Stimulated activated CD4-positive, alpha-beta T cell treated with anti-CD3 and anti-CD28 coated beads, Interleukin-2, amount 100 ng/mL, for 24 hours (primary cell): Measurements from ENCODE around the gene IQCH.

Source experiments
- DNase-seq, 2 donors: peaks; one replicate each; pipeline ENCODE4 v3.0.0-alpha.2; 2020

The IQCH gene

DNA sequence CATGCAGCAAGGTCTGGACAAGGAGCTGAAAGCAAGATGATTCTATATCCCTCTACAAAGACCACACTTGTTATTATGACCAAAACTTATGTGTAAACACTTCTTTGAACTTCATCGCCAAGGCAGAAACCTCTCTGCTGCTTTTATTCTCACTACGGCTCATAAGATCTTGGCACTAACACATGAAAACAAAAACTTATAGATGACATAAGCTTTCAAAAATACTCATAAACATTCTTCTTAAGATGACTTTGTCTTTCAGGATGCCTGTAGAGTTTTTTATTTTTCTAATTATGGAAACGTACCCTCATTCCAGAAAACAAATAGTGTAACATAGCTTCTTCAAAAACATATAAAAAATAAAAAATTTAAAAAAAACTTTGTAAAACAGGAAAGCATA lies 253.8 kb downstream of the IQCH start:
- DNase-seq: no peak

GRCh38 chr15:67509918-67510317 lies 255.3 kb downstream of the IQCH start:
- DNase-seq: no peak

DNA sequence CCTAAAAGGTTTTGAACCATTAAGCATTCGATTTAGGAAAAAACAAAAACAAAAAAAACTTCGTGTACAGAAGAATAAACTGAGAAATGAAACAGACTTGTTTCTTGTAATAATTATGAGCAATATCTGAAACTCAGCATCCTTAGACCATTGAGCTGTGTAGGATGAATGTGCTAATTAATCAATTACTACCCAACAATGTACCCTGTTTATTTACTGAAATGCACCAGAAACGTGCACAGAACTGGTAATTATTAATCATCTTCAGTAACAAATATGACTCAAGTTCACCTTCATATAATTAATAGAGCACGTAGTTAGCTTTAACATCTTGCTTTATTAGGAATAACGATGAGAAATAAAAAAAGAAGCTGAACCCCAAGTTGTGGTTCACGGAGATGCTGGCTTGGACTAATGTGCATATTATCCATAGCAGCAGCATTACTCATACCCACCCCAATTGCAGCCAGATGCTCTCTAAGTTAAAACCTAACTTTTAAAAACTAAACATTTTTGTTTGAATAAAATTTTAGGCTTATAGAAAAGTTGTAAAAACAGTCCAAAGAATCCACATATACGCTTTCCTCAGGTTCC lies 256.1 kb downstream of the IQCH start:
- DNase-seq: no peak

GRCh38 chr15:67511606-67512005 lies 257.0 kb downstream of the IQCH start:
- DNase-seq: no peak

- DNase-seq: no peak
Measured at GRCh38 chr15:67512140-67512539, 257.6 kb downstream of the IQCH start.

DNA sequence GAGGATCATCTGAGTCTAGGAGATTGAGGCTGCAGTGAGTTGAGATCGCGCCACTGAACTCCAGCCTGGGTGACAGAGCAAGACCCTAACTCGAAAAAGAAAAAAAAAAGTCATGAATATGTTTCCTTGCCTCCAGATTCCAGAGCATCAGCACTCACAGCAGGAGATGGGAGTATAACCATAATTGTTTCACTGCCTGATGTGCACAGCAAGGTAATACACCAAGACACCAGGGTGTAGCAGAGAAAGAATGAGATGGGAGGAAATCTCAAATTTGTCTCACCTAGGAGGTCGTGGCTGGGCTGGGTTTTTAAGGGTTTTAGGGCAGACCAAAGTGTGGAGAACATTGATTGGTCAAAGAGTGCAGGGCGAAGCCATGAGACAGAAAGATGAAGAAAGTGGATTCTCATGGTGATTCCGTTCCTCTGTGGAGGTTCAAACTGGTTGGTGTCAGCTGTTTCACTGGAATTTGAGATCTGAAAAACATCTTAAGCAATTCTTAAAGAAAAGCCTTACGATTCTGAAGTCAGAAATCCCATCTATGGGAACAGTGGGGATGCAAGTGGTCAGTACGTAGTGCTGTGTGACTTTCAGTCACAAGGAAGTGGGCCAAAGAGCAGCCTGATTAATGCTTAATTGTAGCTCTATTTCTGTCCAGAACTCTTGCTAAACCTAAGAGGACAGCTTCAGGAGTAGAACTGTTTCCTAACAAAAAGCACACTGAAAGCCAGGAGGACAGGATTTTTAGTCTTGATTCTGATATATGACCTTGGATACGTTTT lies 258.5 kb downstream of the IQCH start:
- no peak for DNase-seq

DNA sequence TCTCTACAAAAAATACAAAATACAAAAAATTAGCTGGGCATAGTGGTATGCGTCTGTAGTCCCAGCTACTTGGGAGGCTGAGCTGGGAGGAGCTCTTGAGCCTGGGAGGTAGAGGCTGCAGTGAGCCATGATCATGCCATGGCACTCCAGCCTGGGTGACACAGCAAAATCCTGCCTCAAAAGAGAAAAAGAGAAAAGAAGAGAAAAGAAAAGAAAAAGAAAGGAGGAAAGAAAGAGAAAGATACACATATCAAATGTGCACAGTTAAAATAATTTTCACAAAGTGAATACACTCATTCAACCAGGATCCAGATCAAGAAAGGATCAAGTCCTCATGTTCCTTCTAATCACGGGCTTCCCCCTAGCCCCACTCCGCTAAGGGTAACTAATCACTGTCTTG lies 260.5 kb downstream of the IQCH start:
- no peak for DNase-seq

DNA sequence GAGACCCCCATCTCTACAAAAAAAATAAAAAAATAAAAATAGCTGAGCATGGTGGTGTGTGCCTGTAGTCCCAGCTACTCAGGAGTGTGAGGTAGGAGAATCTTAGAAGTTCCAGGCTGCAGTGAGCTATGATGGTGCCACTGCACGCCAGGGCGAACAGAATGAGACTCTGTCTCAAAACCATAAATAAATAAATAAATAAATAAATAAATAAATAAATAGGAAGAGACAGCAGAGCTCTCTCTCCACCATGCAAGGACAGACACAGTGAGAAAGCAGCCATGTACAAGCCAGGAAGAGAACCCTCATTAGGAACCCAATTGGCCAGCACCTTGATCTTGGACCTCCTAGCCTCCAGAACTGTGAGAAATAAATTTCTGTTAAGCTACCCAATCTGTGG lies 261.0 kb downstream of the IQCH start:
- DNase-seq: no peak

- no peak for DNase-seq
Measured at GRCh38 chr15:67520321-67521028, 265.9 kb downstream of the IQCH start.

DNA sequence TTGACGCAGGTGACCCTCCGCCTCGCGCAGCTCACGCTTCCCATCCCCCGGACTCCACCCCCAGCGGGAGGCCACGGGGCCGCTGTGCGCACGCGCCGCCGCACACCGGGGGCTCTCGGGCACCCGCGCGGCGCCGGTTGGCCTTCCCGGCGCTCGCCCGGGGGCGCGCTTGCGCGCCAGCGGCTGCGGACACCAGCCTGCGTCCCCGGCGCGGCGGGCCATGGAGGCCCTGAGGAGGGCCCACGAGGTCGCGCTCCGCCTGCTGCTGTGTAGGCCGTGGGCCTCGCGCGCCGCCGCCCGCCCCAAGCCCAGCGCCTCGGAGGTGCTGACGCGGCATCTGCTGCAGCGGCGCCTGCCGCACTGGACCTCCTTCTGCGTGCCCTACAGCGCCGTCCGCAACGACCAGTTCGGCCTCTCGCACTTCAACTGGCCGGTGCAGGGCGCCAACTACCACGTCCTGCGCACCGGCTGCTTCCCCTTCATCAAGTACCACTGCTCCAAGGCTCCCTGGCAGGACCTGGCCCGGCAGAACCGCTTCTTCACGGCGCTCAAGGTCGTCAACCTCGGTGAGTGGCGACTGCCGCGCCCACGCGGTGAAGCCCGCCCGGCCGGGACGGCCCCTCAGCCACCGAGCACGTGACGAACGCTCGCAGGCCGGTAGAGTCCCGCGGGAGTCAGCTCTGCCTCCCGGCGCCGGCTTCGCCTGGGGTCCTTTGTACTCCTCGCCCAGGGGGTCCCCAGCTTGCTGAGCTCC lies 266.6 kb downstream of the IQCH start, which contains the start of gene C15orf61:
TSS of gene C15orf61 (plus strand) at position 103 of the 754 bp plus-strand sequence. CDS start at position 221, 118 bp downstream.
- peak; percentile 85 to 87 for DNase-seq

GRCh38 chr15:67521783-67522568 lies 267.4 kb downstream of the IQCH start:
- no peak for DNase-seq

GRCh38 chr15:67523330-67523729 lies 268.7 kb downstream of the IQCH start:
- no peak for DNase-seq

DNA sequence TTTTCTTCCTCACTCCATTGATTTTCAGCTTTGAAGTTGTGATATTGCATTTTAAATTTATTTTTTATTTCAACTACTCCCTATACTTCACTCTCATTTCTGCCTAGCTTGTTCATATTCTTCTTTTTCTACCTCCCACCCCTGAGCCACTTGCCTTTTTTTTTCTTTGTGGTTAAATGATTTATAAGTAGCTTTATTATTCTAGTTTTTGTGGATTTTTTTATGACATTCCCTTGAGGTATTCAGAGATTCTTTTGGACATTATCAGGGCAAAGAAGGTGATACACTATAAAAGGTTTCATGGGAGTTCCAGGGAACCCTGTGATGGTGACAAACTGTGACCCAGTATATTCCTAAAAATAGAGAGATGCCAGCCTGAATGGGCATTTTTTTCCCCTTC lies 269.6 kb downstream of the IQCH start:
- DNase-seq: no peak

DNA sequence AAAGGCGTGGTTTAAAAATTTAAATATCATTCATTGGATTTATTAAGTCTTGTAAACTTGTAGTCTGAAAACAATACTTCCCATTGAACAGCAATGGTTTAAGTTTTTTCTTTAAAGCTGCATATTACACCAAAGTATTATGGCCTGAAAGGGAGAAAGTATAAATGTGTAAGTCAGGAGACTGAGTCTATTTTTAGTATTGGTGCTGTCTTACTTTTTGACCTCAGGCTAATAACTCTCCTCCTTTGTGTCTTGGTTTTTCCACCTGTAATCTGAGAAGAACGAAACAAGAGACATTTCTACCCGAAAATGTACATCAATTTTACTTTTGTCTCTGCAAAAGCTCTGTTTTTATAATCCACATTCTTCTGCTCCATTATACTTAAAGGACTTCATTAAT lies 273.9 kb downstream of the IQCH start:
- DNase-seq: no peak

DNA sequence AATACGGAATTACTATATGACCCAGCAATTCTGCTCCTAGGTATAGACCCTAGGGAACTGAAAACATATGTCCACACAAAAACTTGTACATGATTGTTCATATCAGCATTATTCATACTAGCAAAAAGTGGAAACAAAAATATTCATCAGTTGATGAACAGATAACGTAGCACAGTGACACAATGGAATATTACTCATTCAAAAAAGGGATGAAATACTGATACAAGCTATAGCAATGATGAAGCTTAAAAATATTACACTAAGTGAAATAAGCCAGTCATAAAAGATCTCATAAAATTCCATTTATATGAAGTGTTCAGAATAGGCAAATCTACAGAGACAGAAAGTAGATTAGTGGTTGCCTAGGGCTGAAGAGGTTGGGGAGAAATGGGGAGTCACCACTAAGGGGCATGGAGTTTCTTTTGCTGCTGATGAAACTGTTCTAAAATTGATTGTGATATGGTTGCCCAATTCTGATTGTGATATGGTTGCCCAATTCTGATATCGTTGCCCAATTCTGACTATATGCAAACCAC lies 276.9 kb downstream of the IQCH start:
- DNase-seq: no peak

DNA sequence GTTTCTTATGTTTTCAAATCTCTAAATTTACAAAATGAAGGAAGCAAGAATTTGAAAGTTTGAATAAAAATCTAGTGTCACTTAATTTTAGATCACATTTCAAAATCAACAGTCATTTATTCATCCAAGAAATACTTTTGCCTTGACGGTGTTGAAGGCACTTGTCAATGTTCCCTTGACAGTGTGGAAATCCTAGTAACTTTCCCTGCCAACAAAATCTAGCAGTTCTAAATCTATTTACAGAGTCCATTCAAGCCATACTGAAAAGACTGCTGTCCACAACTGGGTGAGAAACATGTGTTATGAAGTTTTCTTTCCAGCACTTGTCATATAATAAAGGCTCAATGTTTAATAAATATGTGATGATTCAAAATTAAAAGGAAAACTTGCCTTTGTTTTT lies 279.3 kb downstream of the IQCH start:
- no peak for DNase-seq

DNA sequence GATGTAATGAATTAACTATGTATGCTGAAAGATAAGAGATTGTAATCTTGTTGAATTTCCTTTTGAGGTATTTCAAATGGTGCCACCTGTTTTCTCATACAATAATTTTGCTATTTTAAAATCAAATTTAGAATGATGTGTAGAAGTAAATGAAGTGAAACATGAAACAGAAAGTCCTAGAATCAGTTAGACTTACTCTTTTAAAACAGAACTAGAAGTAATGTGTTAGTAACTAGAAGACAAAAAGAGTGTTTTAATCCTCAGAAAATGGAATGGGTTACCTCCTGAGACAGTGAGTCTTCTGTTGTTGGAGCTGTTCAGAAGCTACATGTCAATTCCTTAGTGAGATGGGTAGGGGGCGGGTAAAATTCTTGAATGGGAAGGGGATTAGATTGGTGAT lies 279.8 kb downstream of the IQCH start:
- DNase-seq: no peak

- no peak for DNase-seq
Measured at GRCh38 chr15:67537771-67538170, 283.2 kb downstream of the IQCH start.

DNA sequence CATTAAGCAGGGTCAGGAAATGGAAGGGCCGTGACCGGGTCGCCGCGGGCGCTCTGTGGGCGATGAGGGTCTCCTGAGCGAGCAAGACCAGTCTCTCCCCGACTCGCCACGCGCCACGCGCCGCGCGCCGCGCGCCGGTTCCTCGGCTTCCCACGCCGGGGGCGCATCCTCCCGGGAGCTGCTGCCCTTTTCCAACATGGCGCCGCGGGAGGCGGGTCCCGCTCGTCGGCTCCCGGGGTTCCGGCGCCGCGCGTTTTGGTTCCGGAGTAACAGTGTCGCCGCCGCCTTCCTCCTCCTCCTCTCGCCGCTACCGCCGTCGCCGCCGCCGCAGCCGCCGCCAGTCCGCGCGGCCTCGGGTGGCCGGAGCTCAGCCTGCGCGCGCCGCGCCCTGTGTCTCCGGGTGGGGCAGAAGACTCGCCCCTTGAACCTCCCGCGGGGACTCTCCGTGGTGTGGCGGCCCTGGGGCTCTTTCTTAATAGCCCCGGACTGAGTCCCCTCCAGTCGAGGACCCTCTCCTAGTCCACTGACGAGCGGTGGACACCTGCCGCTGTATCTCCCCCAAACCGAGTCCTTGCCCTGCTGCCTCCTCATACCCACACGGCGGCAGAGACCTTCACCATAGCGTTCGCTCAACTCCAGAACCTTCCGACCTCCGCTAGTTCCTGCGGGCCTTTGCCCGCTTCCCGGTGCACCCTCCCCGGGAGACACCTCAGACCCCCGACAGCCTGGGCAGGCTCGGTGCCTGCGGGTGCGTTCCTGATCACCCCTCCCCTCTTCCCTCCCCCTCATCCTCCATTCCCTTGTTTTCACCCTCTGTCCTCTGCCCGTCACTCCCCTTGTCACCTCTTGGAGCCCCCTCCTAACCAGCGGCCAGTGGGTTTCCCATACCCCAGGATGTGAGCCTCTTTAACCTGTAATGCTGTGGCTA lies 288.1 kb downstream of the IQCH start, which contains the start of gene MAP2K5:
TSS of gene MAP2K5 (plus strand) at position 284 of the 928 bp plus-strand sequence. CDS start at position 917, 633 bp downstream.
- DNase-seq: peak; percentile 86 to 89

DNA sequence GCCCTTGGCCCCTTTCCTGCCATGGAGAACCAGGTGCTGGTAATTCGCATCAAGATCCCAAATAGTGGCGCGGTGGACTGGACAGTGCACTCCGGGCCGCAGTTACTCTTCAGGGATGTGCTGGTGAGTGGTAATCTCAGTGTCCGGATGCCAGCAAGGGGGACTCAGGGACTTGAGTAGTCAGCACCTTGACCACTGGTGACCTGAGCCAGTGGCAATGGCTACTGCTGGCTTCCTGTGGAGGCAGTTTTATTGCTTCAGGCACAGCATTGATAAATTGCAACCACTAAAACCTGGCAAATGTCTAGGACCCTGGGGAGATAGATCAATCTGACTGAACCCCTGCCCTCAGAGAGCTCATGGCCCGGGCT lies 288.7 kb downstream of the IQCH start:
- no peak for DNase-seq

DNA sequence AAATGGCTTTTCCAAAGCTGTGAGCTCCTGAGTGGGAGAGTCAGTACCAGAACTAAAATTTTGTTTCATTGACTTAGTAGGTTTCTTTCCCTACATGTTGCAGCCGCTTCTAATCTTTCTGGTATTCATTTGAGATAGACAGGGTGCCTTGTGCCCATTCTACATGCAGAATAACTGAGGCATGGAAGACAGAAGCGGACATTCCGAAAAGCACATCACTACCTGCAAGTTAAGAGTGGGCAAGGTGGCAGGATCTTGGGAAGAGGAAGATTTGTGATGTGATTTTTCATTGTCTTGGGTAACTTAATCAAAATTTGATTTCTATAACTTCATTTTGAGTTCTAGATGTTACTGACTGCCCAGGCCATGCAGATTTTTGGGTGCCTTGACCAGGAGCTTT lies 289.9 kb downstream of the IQCH start:
- no peak for DNase-seq
